ENCODE measurements around the gene IRF2.

DNA sequence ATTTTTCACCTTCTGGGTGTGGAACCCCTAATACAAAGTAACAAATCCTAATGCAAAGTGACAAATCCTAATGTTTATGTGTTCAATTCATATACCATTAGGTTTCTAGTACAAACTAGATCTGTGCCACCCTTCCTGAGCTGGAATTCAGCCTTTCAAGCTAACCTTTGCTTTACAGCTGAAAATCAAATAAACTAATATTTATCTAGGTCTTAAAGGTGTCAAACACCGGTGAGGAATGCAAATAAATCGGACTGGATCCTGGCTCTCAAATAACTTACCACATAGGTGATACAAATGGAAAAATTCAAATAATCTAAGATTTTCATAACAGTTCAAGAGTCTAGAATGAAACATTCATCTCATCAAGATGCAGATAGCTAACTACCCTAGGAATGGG lies 11.6 kb downstream of the IRF2 start:
- TF ChIP-seq, protein P1, sequence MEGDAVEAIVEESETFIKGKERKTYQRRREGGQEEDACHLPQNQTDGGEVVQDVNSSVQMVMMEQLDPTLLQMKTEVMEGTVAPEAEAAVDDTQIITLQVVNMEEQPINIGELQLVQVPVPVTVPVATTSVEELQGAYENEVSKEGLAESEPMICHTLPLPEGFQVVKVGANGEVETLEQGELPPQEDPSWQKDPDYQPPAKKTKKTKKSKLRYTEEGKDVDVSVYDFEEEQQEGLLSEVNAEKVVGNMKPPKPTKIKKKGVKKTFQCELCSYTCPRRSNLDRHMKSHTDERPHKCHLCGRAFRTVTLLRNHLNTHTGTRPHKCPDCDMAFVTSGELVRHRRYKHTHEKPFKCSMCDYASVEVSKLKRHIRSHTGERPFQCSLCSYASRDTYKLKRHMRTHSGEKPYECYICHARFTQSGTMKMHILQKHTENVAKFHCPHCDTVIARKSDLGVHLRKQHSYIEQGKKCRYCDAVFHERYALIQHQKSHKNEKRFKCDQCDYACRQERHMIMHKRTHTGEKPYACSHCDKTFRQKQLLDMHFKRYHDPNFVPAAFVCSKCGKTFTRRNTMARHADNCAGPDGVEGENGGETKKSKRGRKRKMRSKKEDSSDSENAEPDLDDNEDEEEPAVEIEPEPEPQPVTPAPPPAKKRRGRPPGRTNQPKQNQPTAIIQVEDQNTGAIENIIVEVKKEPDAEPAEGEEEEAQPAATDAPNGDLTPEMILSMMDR (optimal IDR thresholded peaks at IDR 0.05 in 1 of 3, IDR thresholded peaks at IDR 0.05 in 1 of 3, conservative IDR thresholded peaks at IDR 0.05 in 1 of 3; ENCODE audit: extremely low read depth in 1 of 3, insufficient read depth in 2 of 3, low read length in 3 of 3): no peak
- TF ChIP-seq EZH2 (IDR thresholded peaks at IDR 0.05; ENCODE audit: low read length): no peak
